Measurements from ENCODE around the gene PRKCE.

The PRKCE gene

GRCh38 chr2:46001290-46001689, 349.8 kb downstream of the PRKCE start:
- Histone ChIP-seq H3K27me3 (ENCODE audit: control insufficient read depth, insufficient read depth, low read length) (no peaks in the 10 kb centered on the region), H3K36me3 (ENCODE audit: control insufficient read depth, low read depth, low read length) (no peaks in the 10 kb centered on the region), H3K4me1 (ENCODE audit: control insufficient read depth, low read depth, low read length) (no peaks in the 10 kb centered on the region), H3K27ac (ENCODE audit: low read length) (no peak overlapping the region), H3K4me3 (ENCODE audit: low read length) (no peak overlapping the region), H3K9me3 (ENCODE audit: control insufficient read depth, low read depth, low read length) (no peaks in the 10 kb centered on the region), H3K9ac (ENCODE audit: low read length) (no peak overlapping the region)

GRCh38 chr2:46001741-46002506, 350.4 kb downstream of the PRKCE start:
- Histone ChIP-seq H3K27ac (ENCODE audit: low read length) (no peak overlapping the region), H3K27me3 (ENCODE audit: control insufficient read depth, insufficient read depth, low read length) (no peaks in the 10 kb centered on the region), H3K9me3 (ENCODE audit: control insufficient read depth, low read depth, low read length) (no peaks in the 10 kb centered on the region), H3K9ac (ENCODE audit: low read length) (no peak overlapping the region), H3K36me3 (ENCODE audit: control insufficient read depth, low read depth, low read length) (no peaks in the 10 kb centered on the region), H3K4me1 (ENCODE audit: control insufficient read depth, low read depth, low read length) (no peaks in the 10 kb centered on the region), H3K4me3 (ENCODE audit: low read length) (no peak overlapping the region)

- H3K9ac ChIP-seq (ENCODE audit: low read length), result no peak overlapping the region
- H3K4me1 ChIP-seq (ENCODE audit: control insufficient read depth, low read depth, low read length), result no peaks in the 10 kb centered on the region
- no peak overlapping the region for H3K27ac ChIP-seq (ENCODE audit: low read length)
- no peaks in the 10 kb centered on the region for H3K36me3 ChIP-seq (ENCODE audit: control insufficient read depth, low read depth, low read length)
- no peak overlapping the region for H3K4me3 ChIP-seq (ENCODE audit: low read length)
- no peaks in the 10 kb centered on the region for H3K27me3 ChIP-seq (ENCODE audit: control insufficient read depth, insufficient read depth, low read length)
- no peaks in the 10 kb centered on the region for H3K9me3 ChIP-seq (ENCODE audit: control insufficient read depth, low read depth, low read length)
These were observed 351.0 kb downstream of the PRKCE start for GRCh38 chr2:46002507-46002883.

GRCh38 chr2:46002947-46003346, 351.5 kb downstream of the PRKCE start:
- Histone ChIP-seq H3K9ac (ENCODE audit: low read length) (no peak overlapping the region), H3K4me3 (ENCODE audit: low read length) (no peak overlapping the region), H3K9me3 (ENCODE audit: control insufficient read depth, low read depth, low read length) (no peaks in the 10 kb centered on the region), H3K4me1 (ENCODE audit: control insufficient read depth, low read depth, low read length) (no peaks in the 10 kb centered on the region), H3K36me3 (ENCODE audit: control insufficient read depth, low read depth, low read length) (no peaks in the 10 kb centered on the region), H3K27ac (ENCODE audit: low read length) (no peak overlapping the region), H3K27me3 (ENCODE audit: control insufficient read depth, insufficient read depth, low read length) (no peaks in the 10 kb centered on the region)

- H3K9ac ChIP-seq (ENCODE audit: low read length), result no peak overlapping the region
- H3K27ac ChIP-seq (ENCODE audit: low read length), result no peak overlapping the region
- no peaks in the 10 kb centered on the region for H3K27me3 ChIP-seq (ENCODE audit: control insufficient read depth, insufficient read depth, low read length)
- H3K9me3 ChIP-seq (ENCODE audit: control insufficient read depth, low read depth, low read length), result no peaks in the 10 kb centered on the region
- H3K36me3 ChIP-seq (ENCODE audit: control insufficient read depth, low read depth, low read length), result no peaks in the 10 kb centered on the region
- no peak overlapping the region for H3K4me3 ChIP-seq (ENCODE audit: low read length)
- no peaks in the 10 kb centered on the region for H3K4me1 ChIP-seq (ENCODE audit: control insufficient read depth, low read depth, low read length)
These were observed 352.5 kb downstream of the PRKCE start for GRCh38 chr2:46003903-46004473.

GRCh38 chr2:46006473-46007025, 355.1 kb downstream of the PRKCE start:
- Histone ChIP-seq H3K4me1 (ENCODE audit: control insufficient read depth, low read depth, low read length) (no peaks in the 10 kb centered on the region), H3K9me3 (ENCODE audit: control insufficient read depth, low read depth, low read length) (no peaks in the 10 kb centered on the region), H3K36me3 (ENCODE audit: control insufficient read depth, low read depth, low read length) (no peaks in the 10 kb centered on the region), H3K4me3 (ENCODE audit: low read length) (no peak overlapping the region), H3K9ac (ENCODE audit: low read length) (no peak overlapping the region), H3K27ac (ENCODE audit: low read length) (no peak overlapping the region), H3K27me3 (ENCODE audit: control insufficient read depth, insufficient read depth, low read length) (no peaks in the 10 kb centered on the region)

GRCh38 chr2:46007412-46007811, 355.9 kb downstream of the PRKCE start:
- H3K27me3 ChIP-seq (ENCODE audit: control insufficient read depth, insufficient read depth, low read length), result no peaks in the 10 kb centered on the region
- no peak overlapping the region for H3K9ac ChIP-seq (ENCODE audit: low read length)
- no peaks in the 10 kb centered on the region for H3K4me1 ChIP-seq (ENCODE audit: control insufficient read depth, low read depth, low read length)
- no peak overlapping the region for H3K27ac ChIP-seq (ENCODE audit: low read length)
- H3K4me3 ChIP-seq (ENCODE audit: low read length), result no peak overlapping the region
- H3K36me3 ChIP-seq (ENCODE audit: control insufficient read depth, low read depth, low read length), result no peaks in the 10 kb centered on the region
- H3K9me3 ChIP-seq (ENCODE audit: control insufficient read depth, low read depth, low read length), result no peaks in the 10 kb centered on the region

GRCh38 chr2:46008091-46008870, 356.8 kb downstream of the PRKCE start:
- Histone ChIP-seq H3K9me3 (ENCODE audit: control insufficient read depth, low read depth, low read length) (no peaks in the 10 kb centered on the region), H3K4me1 (ENCODE audit: control insufficient read depth, low read depth, low read length) (no peaks in the 10 kb centered on the region), H3K27ac (ENCODE audit: low read length) (no peak overlapping the region), H3K9ac (ENCODE audit: low read length) (no peak overlapping the region), H3K27me3 (ENCODE audit: control insufficient read depth, insufficient read depth, low read length) (no peaks in the 10 kb centered on the region), H3K36me3 (ENCODE audit: control insufficient read depth, low read depth, low read length) (no peaks in the 10 kb centered on the region), H3K4me3 (ENCODE audit: low read length) (no peak overlapping the region)

GRCh38 chr2:46009315-46009714, 357.8 kb downstream of the PRKCE start:
- H3K4me3 ChIP-seq (ENCODE audit: low read length), result no peak overlapping the region
- no peaks in the 10 kb centered on the region for H3K9me3 ChIP-seq (ENCODE audit: control insufficient read depth, low read depth, low read length)
- no peak overlapping the region for H3K27ac ChIP-seq (ENCODE audit: low read length)
- H3K4me1 ChIP-seq (ENCODE audit: control insufficient read depth, low read depth, low read length), result no peaks in the 10 kb centered on the region
- H3K27me3 ChIP-seq (ENCODE audit: control insufficient read depth, insufficient read depth, low read length), result no peaks in the 10 kb centered on the region
- no peaks in the 10 kb centered on the region for H3K36me3 ChIP-seq (ENCODE audit: control insufficient read depth, low read depth, low read length)
- H3K9ac ChIP-seq (ENCODE audit: low read length), result no peak overlapping the region

GRCh38 chr2:46009772-46010171, 358.3 kb downstream of the PRKCE start:
- Histone ChIP-seq H3K27me3 (ENCODE audit: control insufficient read depth, insufficient read depth, low read length) (no peaks in the 10 kb centered on the region), H3K36me3 (ENCODE audit: control insufficient read depth, low read depth, low read length) (no peaks in the 10 kb centered on the region), H3K9ac (ENCODE audit: low read length) (no peak overlapping the region), H3K4me1 (ENCODE audit: control insufficient read depth, low read depth, low read length) (peaks cover 3% of the 10 kb centered on the region), H3K27ac (ENCODE audit: low read length) (no peak overlapping the region), H3K4me3 (ENCODE audit: low read length) (no peak overlapping the region), H3K9me3 (ENCODE audit: control insufficient read depth, low read depth, low read length) (no peaks in the 10 kb centered on the region)

- Histone ChIP-seq H3K4me3 (ENCODE audit: low read length) (no peak overlapping the region), H3K36me3 (ENCODE audit: control insufficient read depth, low read depth, low read length) (no peaks in the 10 kb centered on the region), H3K27me3 (ENCODE audit: control insufficient read depth, insufficient read depth, low read length) (no peaks in the 10 kb centered on the region), H3K9me3 (ENCODE audit: control insufficient read depth, low read depth, low read length) (no peaks in the 10 kb centered on the region), H3K27ac (ENCODE audit: low read length) (no peak overlapping the region), H3K9ac (ENCODE audit: low read length) (no peak overlapping the region), H3K4me1 (ENCODE audit: control insufficient read depth, low read depth, low read length) (peaks cover 9% of the 10 kb centered on the region)
These were observed 358.9 kb downstream of the PRKCE start for GRCh38 chr2:46010223-46010924.

All from iPS-18a (cell line).